ENCODE results near the gene HOXB7.

Gene HOXB7

DNA sequence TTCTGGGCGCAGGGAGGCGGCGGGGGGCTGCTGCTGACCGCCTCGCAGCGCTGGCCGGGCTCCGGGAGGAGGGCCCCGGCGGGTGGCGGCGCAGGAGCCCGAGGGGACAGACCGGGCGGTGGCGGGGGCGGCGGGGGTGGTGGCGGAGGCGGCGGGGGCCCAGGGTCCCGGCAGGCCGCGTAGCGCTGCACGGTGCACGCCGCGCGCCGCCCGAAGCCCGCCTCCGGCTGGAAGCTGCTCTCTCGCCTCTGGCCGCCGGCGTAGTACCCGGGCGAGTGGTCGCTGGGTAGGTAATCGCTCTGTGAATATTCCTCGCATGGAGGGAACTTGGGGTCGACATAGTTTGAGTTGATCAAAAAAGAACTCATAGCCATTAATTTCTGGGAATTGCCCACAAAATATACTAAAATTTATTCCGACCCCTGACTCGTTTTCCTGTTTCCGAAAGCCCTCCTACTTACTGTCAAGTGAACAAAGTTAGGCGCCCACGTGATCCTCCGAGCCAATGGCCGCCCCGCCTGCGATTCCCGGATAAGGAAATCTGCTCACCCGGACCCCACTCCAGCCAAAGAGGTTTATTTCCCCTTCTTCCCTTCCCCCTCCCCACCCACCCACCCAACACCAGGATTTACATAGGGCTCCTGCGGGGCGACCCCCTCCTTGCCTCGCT, 32.7 kb downstream of the HOXB7 start, which contains the start of gene HOXB4:
HOXB4 (minus strand) TSS at position 405 of the 670 bp plus-strand sequence; CDS start at position 374, 31 bp downstream.
- DNase-seq = peak; percentile 86

DNA sequence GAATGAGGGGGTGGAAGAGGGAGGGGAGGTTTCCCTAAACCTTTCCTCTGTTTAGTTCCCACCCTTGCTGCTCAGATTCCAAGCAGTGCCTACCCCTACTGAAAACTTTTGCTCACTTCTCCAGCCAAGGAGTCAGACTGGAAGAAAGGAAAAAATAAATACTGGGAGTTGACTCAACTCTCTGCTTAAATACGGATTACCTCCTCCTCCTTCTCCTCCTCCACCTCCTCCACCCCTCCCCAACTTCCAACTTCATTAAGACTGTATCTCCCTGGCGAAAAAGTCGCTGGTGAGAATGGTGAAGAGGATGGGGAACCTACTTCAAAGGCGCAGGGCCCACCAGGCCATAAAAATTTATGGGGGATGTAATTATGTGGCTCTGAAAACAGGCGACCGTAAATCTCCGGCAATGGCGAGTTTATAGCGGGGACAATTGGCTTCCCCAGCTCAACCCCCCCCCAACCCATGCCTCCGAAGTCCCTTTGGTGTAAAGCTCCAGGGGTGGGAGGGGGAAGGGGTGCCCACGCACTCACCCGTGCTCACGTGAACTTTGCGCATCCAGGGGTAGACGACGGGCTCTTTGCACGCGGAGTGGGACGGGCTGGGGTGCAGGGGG, 33.4 kb downstream of the HOXB7 start:
- DNase-seq = no peak

- peak; percentile 64 for DNase-seq
Measured at GRCh38 chr17:48576479-48577309, 34.1 kb downstream of the HOXB7 start.

DNA sequence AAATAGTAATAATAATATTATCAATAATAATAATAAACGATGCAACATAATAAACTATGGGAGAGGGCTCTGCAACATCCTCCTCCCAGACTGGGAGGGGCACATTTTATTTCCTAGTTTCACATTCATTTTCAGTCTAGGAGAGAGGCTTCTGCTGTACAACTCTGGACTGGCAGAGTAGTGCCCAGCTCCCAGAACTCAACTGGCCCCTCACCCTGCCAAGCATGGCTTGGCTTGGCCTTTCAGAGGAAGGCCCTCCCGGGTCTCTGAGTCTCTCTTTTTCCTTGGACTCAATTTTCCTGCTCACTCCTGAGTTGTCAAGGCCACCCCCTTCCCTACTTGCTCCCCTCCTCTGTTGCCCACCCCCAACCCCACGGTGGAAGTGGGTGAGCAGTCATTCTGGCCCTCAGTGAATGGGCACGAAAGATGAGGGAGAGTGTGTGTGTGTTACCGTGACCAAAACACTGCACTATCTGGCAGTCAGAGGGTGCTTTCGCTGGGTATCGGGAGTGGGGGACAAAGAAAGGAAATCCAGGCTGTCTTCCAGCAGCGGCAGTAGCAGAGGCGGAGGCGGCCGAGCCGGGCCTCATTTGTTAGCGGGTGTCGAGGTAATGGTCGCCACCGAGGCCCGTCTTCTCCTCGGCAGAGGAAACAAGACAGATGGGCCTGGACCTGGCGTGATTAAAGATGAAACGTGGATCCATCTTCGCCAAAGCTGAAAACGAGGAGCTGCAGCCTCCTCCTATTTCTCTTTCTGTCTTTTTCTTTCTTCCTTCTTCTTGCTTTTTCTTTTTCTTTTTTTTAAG, 34.9 kb downstream of the HOXB7 start:
- DNase-seq = no peak

DNA sequence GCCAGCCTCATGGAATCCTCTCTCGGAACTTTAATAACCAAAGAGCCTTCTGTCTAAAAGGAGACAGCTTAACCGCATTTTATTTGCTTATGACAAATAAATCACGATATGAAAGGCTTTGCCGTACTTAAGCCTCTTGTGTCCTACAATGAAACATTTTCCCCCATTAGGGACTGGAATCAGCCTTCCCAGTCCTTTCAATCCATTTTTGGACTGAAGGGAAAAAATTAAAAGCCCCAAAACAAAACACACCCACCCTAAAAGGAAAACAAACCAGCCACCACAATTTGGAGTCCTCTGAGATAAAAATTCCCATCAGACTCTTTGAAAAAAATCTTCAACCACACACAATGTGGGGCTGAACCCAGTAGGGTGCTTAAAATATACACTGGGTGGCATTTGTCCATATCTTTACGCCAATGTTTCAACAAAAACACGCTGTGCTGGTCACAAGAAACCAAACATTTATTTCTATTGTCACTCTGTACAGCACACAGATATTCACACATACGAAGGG, 35.7 kb downstream of the HOXB7 start:
- no peak for DNase-seq

DNA sequence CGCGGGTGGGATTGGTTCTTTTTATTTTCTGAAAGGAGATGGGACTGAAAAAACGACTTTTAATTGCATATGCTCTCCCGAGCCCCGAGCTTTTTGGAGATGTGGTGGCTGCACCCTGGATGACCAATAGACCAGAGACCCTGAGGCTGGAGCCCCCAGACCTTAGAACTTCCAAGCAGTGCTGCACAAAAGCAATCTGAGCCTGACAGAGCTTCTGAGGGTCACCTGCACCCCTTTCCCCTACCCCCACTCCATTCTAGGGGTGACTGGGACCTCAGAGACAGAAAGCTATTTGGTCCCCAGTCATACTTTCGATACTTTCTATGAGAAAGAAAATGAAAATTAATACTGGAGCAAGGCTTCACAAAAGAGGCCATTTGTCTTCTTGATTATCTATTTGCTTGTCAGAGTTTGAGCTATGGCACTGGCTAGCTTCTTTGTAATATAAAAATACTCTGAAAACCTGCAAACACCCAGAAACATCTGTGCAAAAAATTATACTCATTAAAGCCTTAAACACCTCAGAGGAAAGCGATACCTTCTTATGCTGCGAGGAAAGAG, 36.2 kb downstream of the HOXB7 start:
- DNase-seq = no peak

DNA sequence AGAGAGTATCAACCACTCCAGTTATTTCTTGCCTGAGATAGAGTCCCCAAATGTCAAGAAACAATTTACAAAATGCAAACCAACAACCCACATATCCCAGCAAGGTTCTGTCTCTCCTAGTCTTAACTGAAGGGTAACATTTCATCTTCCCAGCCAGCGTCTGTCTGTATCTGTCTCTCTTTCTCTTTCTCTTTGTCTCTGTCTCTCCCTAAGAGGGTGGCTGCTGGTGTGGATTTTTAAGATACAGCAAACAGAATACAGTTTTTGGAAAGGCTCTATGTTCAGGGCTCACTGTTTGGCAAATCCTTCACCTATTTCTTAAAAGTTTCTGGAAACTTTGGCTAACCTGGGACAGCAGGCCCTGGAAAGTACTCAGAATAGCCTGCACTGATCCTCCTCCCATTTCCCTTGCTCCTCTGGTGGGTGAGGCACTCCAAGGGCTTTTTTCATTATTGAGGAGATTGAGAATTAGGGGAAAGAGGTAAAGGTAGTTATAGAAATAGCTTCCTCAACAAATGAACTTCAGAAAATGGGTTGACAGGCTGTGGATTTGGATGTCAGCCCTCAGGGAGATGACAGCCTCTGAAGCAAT, 38.9 kb downstream of the HOXB7 start:
- DNase-seq = no peak

GRCh38 chr17:48571024-48571818, 39.6 kb downstream of the HOXB7 start:
- no peak for DNase-seq

DNA sequence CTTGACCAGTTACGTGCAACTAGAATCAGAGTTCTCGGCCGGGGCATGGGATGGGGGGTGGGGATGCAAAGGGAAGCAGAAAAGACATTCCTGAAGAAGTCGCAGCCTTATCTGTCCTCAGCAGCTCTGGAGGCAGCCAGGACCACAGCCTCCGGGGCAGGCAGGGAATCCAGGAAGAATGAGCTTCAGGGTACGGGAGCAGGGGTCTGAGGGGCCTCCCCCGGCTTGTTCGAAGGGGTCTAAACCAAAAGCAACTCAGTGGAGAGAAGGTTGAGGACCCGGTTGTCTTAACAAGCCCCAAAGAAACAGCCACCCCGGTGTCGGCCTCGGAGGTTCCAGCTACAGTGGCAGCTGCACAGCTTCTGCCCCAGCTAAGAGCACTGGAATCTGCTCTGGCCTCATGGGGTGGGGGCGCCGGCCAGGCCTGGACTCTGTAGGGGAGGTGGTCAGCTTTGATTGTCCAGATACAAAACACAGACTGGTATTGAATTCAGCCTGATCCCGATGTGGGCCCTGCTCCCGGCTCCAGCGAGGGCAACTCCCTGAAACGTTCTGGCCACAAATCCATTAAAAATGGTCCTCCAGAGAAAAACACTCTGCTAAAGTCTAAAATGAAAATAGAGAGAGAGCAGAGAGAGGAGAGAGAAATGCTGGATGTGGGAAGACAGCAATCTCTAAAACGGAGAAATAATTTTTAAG, 40.3 kb downstream of the HOXB7 start:
- DNase-seq = no peak

GRCh38 chr17:48569674-48570324, 41.0 kb downstream of the HOXB7 start:
- no peak for DNase-seq

GRCh38 chr17:48569240-48569582, 41.6 kb downstream of the HOXB7 start:
- DNase-seq = no peak

- DNase-seq = no peak
Measured at GRCh38 chr17:48568499-48569239, 42.1 kb downstream of the HOXB7 start.

DNA sequence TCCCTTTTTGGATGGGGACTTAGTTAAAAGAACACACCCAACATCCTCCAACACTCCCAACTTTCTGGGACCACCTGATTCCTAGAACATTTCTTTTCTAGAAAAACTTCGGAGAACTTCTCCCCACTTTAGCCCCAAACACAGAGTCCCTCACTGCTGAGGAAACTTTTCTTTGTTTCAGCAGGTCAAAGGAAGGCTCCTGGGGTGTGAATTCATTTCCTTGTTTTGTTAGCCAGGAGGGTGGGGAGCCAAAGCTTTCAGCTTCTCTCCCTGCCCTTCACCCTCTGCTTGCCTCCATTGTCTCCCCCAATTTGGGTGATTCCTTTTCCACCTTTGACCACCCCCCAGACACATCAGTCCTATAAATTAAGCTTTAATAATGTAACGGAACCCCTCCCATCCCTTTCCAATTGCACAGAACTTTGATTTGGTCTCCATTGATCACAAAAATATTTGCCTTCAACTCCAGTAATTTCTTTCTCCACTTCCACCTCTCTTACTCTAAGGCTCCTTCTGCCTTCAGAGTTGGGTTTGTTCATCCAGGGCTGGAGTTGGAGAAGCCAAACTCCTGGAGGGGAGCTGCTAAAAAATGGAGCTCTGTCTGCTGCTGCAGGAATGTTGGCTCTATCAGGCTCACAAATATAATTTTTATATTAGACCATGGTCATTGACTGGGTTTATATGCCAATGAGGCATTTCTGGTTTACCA, 43.0 kb downstream of the HOXB7 start:
- no peak for DNase-seq

GRCh38 chr17:48567209-48567608, 43.6 kb downstream of the HOXB7 start:
- DNase-seq = no peak

DNA sequence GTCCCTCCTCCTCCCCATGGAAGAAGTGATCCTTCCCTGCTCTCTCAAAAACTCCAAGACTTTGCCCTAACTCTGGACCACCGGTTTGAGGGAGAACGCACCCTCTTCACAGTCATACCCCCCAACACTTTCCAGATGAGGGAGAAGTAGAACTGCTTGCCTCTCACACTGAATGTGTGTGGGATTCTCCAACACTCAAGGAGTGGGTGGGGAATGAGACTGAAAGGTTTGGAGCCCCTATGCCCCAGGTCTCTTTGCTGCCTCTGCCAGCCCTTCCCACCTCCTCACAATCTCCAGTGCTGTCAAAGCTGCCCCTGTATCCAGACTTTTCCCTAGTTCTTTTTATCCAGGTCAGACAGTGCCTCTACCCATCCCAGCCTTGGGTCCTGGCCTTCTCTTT, 44.1 kb downstream of the HOXB7 start:
- DNase-seq = no peak

- DNase-seq = no peak
Measured at GRCh38 chr17:48565925-48566710, 44.7 kb downstream of the HOXB7 start.

DNA sequence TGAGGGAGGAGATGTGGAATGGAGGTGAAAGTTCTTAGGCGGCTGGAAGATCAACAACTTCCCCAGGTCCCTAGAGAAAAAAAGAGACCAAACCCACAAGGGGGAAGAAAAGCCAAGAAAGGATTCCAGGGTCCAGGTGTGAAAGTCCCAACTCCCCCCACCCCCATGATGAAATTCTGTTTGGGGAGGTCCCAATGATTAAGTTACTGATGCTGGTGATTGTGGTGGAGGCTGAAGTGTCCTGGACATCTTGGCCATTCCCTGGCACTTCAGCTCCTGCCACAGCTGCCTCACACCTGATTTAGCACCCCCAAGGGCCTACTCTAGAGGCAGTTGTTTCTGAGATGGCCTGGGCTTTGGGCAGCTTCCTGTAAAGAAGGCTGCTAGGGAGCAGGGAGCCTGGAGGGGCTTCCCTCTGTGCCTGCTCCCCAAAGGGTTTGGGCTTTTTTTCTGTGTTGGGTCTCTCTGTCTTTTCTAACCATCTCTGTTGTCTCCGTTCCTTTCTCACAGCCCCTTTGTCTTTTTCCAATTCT, 45.7 kb downstream of the HOXB7 start:
- no peak for DNase-seq
